Ovary (tissue), 9 donors: ENCODE results near the gene SH3GL1. TPM values are rescaled to one million over a fixed set of nuclear protein-coding genes. Genes with fewer than 3 reads are reported as not detected.

ENCODE experiments used
- DNase-seq, 5 donors: peaks; one replicate each; pipeline ENCODE4 v3.0.0-alpha.2; 2019 to 2020
- H3K27ac ChIP-seq, 2 donors: fragments of 200-600 bp; one replicate each; pipeline versions ENCODE4 v1.5.1 to v1.8.0; 2019 to 2022
- H3K27me3 ChIP-seq: fragments of 200-600 bp; one replicate; pipeline ENCODE4 v1.8.0; 2022
- H3K36me3 ChIP-seq: fragments of 200-600 bp; sonication (generic); one replicate; pipeline ENCODE4 v1.5.1; 2019
- H3K4me1 ChIP-seq: one replicate; pipeline ENCODE4 v1.8.1; 2013; ENCODE audit warnings: mild to moderate bottlenecking, moderate library complexity; ENCODE audit not compliant: insufficient read depth
- H3K4me3 ChIP-seq: fragments of 200-600 bp; sonication (generic); one replicate; pipeline ENCODE4 v1.5.1; 2017
- H3K9me3 ChIP-seq, 2 donors: fragments of 200-600 bp in 1 of 2; sonication (generic) in 1 of 2; one replicate each; pipeline versions ENCODE4 v1.5.1 to v1.8.1; 2013 to 2019; ENCODE audit warnings: mild to moderate bottlenecking in 1 of 2, moderate library complexity in 1 of 2
- CTCF ChIP-seq, 3 donors: fragments of 450-650 bp in 2 of 3; fragments of 200-600 bp in 1 of 3; IDR thresholded peaks; one replicate each; pipeline versions ENCODE4 v1.5.1 to v1.8.0; 2016 to 2022; ENCODE audit warnings: antibody characterized with exemption in 3 of 3, mild to moderate bottlenecking in 1 of 3
- EP300 ChIP-seq: sonication (generic); formaldehyde crosslinking; IDR thresholded peaks from one replicate; pipeline ENCODE4 v1.6.1; 2017; ENCODE audit warnings: antibody characterized with exemption
- POLR2A ChIP-seq: fragments of 450-650 bp; IDR thresholded peaks from one replicate; pipeline ENCODE4 v1.6.1; 2017; ENCODE audit warnings: antibody characterized with exemption, mild to moderate bottlenecking, moderate library complexity
- WGBS, 3 donors: extraction: QIAGEN DNeasy Blood & Tissue Kit in 1 of 3; methylation state at CpG; one replicate each; pipeline versions ENCODE4 v1.1.5 to v1.1.7; 2013 to 2017; 5-methylcytosine and 5-hydroxymethylcytosine counted together
- intact Hi-C, 4 donors: fragments of 100-400 bp; cut with DNase I; formaldehyde crosslinking; loops; one replicate each; pipeline versions ENCODE4 v1.11.0 to v1.15.1; 2022 to 2023
- polyA plus RNA-seq, 2 donors: library from polyadenylated mRNA; stranded (reverse); fragments of 200-250 nt in 1 of 2; fragments of 350-450 nt in 1 of 2; fragmentation: Illumina TruSeq in 1 of 2; extraction: RNeasy Lipid Tissue Mini Kit (QIAGEN cat#74804) in 1 of 2; gene quantifications; one replicate each; pipeline ENCODE4 v1.2.3, GENCODE V29; 2013 to 2014
- total RNA-seq, 7 donors: library from RNA; depleted of rRNA in 2 of 7; stranded (reverse); fragments of >200 nt in 2 of 7; fragmentation: NEBNext Ultra II Directional in 3 of 7; extraction: Animal tissue kit (Norgen Biotek cat#: 25700) in 3 of 7; gene quantifications; one replicate each; pipeline versions ENCODE4 v1.1.0 to v1.2.4, GENCODE V29; 2016 to 2023
- donor health status: DM: no; HTN: no; CAD: no; lungs with moderate emphysema.
- donor health status: DM: no; HTN: no; CAD: no.
- donor health status: Bipolar disorder and iron deficiency.
- donor health status: DM: yes; HTN: yes; CAD: no.
- donor health status: DM: no; HTN: no; CAD: no.
- donor health status: DM: yes; HTN: yes; CAD: no.

The SH3GL1 gene
- total and polyA plus RNA-seq, 9 donors, result 6.9 to 88.6 (median 59.9) TPM

- peak in 1 of 5 donors; percentile 32 for DNase-seq
Observed at GRCh38 chr19:4366666-4367335, 33.5 kb downstream of the SH3GL1 start.

GRCh38 chr19:4365791-4366665 is 34.3 kb downstream of the SH3GL1 start:
- H3K4me1 ChIP-seq, result peaks cover 29% of the 10 kb centered on the region
- no peaks in the 10 kb centered on the region for H3K36me3 ChIP-seq
- no peak for TF ChIP-seq CTCF (IDR thresholded peaks at IDR 0.05)
- TF ChIP-seq EP300, result no peak
- no peak for TF ChIP-seq POLR2A
- WGBS, 3 donors, result 85 to 91% (median 90%) methylated on average over 19 of the region's 19 CpGs
- H3K27ac ChIP-seq, result no peak overlapping the region
- intact Hi-C loops, result no loop called here
- no peaks in the 10 kb centered on the region for H3K27me3 ChIP-seq
- peak in 1 of 5 donors; percentile 33 for DNase-seq
- no peaks in the 10 kb centered on the region for H3K9me3 ChIP-seq
- H3K4me3 ChIP-seq, result no peak overlapping the region

More at GRCh38 chr19:4366666-4367335, 33.5 kb downstream of the SH3GL1 start:
- H3K36me3 ChIP-seq, result no peaks in the 10 kb centered on the region
- TF ChIP-seq EP300 (no peak), CTCF (IDR thresholded peaks at IDR 0.05) (no peak), POLR2A (no peak)
- no peaks in the 10 kb centered on the region for H3K27me3 ChIP-seq
- intact Hi-C loops, result no loop called here
- H3K9me3 ChIP-seq, result no peaks in the 10 kb centered on the region
- H3K27ac ChIP-seq, result no peak overlapping the region
- H3K4me3 ChIP-seq, result no peak overlapping the region
- peaks cover 26% of the 10 kb centered on the region for H3K4me1 ChIP-seq
- 79 to 87% (median 84%) methylated on average over 15 to 16 of the region's 16 CpGs for WGBS, 3 donors

- intact Hi-C loops, result no loop called here
- no peak overlapping the region for H3K4me3 ChIP-seq
- H3K27ac ChIP-seq, result no peak overlapping the region
- peaks cover 36% of the 10 kb centered on the region for H3K4me1 ChIP-seq
- no peak for DNase-seq
- H3K27me3 ChIP-seq, result no peaks in the 10 kb centered on the region
- 84% methylated on average over 16 of the region's 16 CpGs for whole genome bisulfite sequencing, 3 donors
- H3K9me3 ChIP-seq, result no peaks in the 10 kb centered on the region
- no peaks in the 10 kb centered on the region for H3K36me3 ChIP-seq
- TF ChIP-seq EP300 (no peak), POLR2A (no peak), CTCF (IDR thresholded peaks at IDR 0.05) (no peak)
Observed at GRCh38 chr19:4365341-4365740, 35.0 kb downstream of the SH3GL1 start.

GRCh38 chr19:4363571-4364304 is 36.6 kb downstream of the SH3GL1 start:
- no peaks in the 10 kb centered on the region for H3K9me3 ChIP-seq
- intact Hi-C loops, result no loop called here
- WGBS, 3 donors, result 87 to 93% (median 92%) methylated on average over 26 of the region's 26 CpGs
- no peak for TF ChIP-seq EP300
- no peak for TF ChIP-seq POLR2A
- TF ChIP-seq CTCF (IDR thresholded peaks at IDR 0.05), result no peak
- no peak for DNase-seq
- no peaks in the 10 kb centered on the region for H3K27me3 ChIP-seq
- H3K36me3 ChIP-seq, result no peaks in the 10 kb centered on the region
- peaks cover 35% of the 10 kb centered on the region for H3K4me1 ChIP-seq
- H3K27ac ChIP-seq, result no peak overlapping the region
- no peak overlapping the region for H3K4me3 ChIP-seq
